ENCODE results near the gene JUNB.
A peak's percentile ranks its signal among the peaks of the same experiment; 100 is the strongest.

JUNB gene

GRCh38 chr19:12773571-12773970 is 17.7 kb upstream of the JUNB start:
- Histone ChIP-seq H3F3A (ENCODE audit: insufficient read depth, low read length) (peaks cover 6% of the 10 kb centered on the region; the same call in 1 of the 2 replicates), H4K20me1 (ENCODE audit: insufficient read depth, low read length) (no peaks in the 10 kb centered on the region), H3K9me3 (replicated peaks; ENCODE audit: insufficient read depth, low read length) (no peaks in the 10 kb centered on the region), H3K4me3 (ENCODE audit: low read length) (no peak overlapping the region), H3K4me2 (ENCODE audit: low read depth, low read length) (no peak overlapping the region), H3K27me3 (replicated peaks; ENCODE audit: insufficient read depth, low read length) (no peaks in the 10 kb centered on the region), H2AFZ (ENCODE audit: low read length) (no peak overlapping the region), H3K27ac (ENCODE audit: low read length) (no peak overlapping the region), H3K79me2 (ENCODE audit: low read length) (no peaks in the 10 kb centered on the region), H3K36me3 (replicated peaks; ENCODE audit: insufficient read depth, low read length) (no peaks in the 10 kb centered on the region), H3K4me1 (ENCODE audit: low read length) (peaks cover 23% of the 10 kb centered on the region), H3K9me2 (replicated peaks; ENCODE audit: insufficient read depth, low read length) (no peaks in the 10 kb centered on the region), H3K9ac (ENCODE audit: low read length) (no peak overlapping the region)
- peak; percentile 32 for DNase-seq
- TF ChIP-seq EZH2phosphoT487 (IDR thresholded peaks at IDR 0.05; ENCODE audit: low read length) (no peak), CTCF (IDR thresholded peaks at IDR 0.05; ENCODE audit: low read length) (peak; percentile 38), EZH2 (optimal IDR thresholded peaks at IDR 0.05; ENCODE audit: low read depth, low read length) (no peak)

GRCh38 chr19:12774588-12775555 is 16.4 kb upstream of the JUNB start, which contains the start of gene HOOK2:
HOOK2 (minus strand) TSS chr19:12775552; CDS start chr19:12775449, 103 bp downstream.
- TF ChIP-seq EZH2 (optimal IDR thresholded peaks at IDR 0.05; ENCODE audit: low read depth, low read length) (no peak), CTCF (IDR thresholded peaks at IDR 0.05; ENCODE audit: low read length) (no peak), EZH2phosphoT487 (IDR thresholded peaks at IDR 0.05; ENCODE audit: low read length) (no peak)
- peak within 1 kb of the TSS; percentile 43; the same call in 1 of the 2 replicates for H3K27ac ChIP-seq (ENCODE audit: low read length)
- H2AFZ ChIP-seq (ENCODE audit: low read length): peak within 1 kb of the TSS; percentile 96

GRCh38 chr19:12777217-12778016 is 13.9 kb upstream of the JUNB start:
- H3K27ac ChIP-seq (ENCODE audit: low read length): no peak overlapping the region
- H3K4me1 ChIP-seq (ENCODE audit: low read length): peaks cover 20% of the 10 kb centered on the region
- H3K79me2 ChIP-seq (ENCODE audit: low read length): no peaks in the 10 kb centered on the region
- peak overlapping the region; percentile 68; the same call in 1 of the 2 replicates for H3K9ac ChIP-seq (ENCODE audit: low read length)
- no peaks in the 10 kb centered on the region for H4K20me1 ChIP-seq (ENCODE audit: insufficient read depth, low read length)
- H3K4me2 ChIP-seq (ENCODE audit: low read depth, low read length): peak overlapping the region; percentile 99
- no peak for TF ChIP-seq EZH2 (optimal IDR thresholded peaks at IDR 0.05; ENCODE audit: low read depth, low read length)
- no peak for TF ChIP-seq EZH2phosphoT487 (IDR thresholded peaks at IDR 0.05; ENCODE audit: low read length)
- TF ChIP-seq CTCF (IDR thresholded peaks at IDR 0.05; ENCODE audit: low read length): peak; percentile 97
- H3K27me3 ChIP-seq (replicated peaks; ENCODE audit: insufficient read depth, low read length): no peaks in the 10 kb centered on the region
- no peaks in the 10 kb centered on the region for H3K9me3 ChIP-seq (replicated peaks; ENCODE audit: insufficient read depth, low read length)
- H2AFZ ChIP-seq (ENCODE audit: low read length): peak overlapping the region; percentile 99
- no peaks in the 10 kb centered on the region for H3K9me2 ChIP-seq (replicated peaks; ENCODE audit: insufficient read depth, low read length)
- no peaks in the 10 kb centered on the region for H3K36me3 ChIP-seq (replicated peaks; ENCODE audit: insufficient read depth, low read length)
- peaks cover 9% of the 10 kb centered on the region; the same call in 1 of the 2 replicates for H3F3A ChIP-seq (ENCODE audit: insufficient read depth, low read length)
- H3K4me3 ChIP-seq (ENCODE audit: low read length): peak overlapping the region; percentile 88
- peak; percentile 72 for DNase-seq

More at GRCh38 chr19:12774588-12775555, 16.4 kb upstream of the JUNB start, which contains the start of gene HOOK2:
- no peaks in the 10 kb centered on the region for H3K27me3 ChIP-seq (replicated peaks; ENCODE audit: insufficient read depth, low read length)
- no peaks in the 10 kb centered on the region for H3K36me3 ChIP-seq (replicated peaks; ENCODE audit: insufficient read depth, low read length)
- peak; percentile 58 for DNase-seq
- no peaks in the 10 kb centered on the region for H3K79me2 ChIP-seq (ENCODE audit: low read length)
- H3F3A ChIP-seq (ENCODE audit: insufficient read depth, low read length): peaks cover 6% of the 10 kb centered on the region; the same call in 1 of the 2 replicates
- H4K20me1 ChIP-seq (ENCODE audit: insufficient read depth, low read length): no peaks in the 10 kb centered on the region
- H3K4me3 ChIP-seq (ENCODE audit: low read length): peak within 1 kb of the TSS; percentile 91
- no peaks in the 10 kb centered on the region for H3K9me2 ChIP-seq (replicated peaks; ENCODE audit: insufficient read depth, low read length)
- peak within 1 kb of the TSS; percentile 98 for H3K4me2 ChIP-seq (ENCODE audit: low read depth, low read length)
- peaks cover 23% of the 10 kb centered on the region for H3K4me1 ChIP-seq (ENCODE audit: low read length)
- H3K9ac ChIP-seq (ENCODE audit: low read length): peak within 1 kb of the TSS; percentile 84
- H3K9me3 ChIP-seq (replicated peaks; ENCODE audit: insufficient read depth, low read length): no peaks in the 10 kb centered on the region
